Progenitor cell of endocrine pancreas (in vitro differentiated cells): ENCODE data around the gene FANCC. TPM values are rescaled to one million over a fixed set of nuclear protein-coding genes. Genes with fewer than 3 reads are reported as not detected.
A peak's percentile ranks its signal among the peaks of the same experiment; 100 is the strongest.

ENCODE experiments used
- DNase-seq: peaks from one replicate; pipeline ENCODE4 v3.0.0; 2021; ENCODE audit warnings: low spot score; ENCODE audit not compliant: unreplicated experiment
- H3K27ac Mint-ChIP-seq: 2 replicates; pipeline ENCODE4 v1.8.0; 2021; ENCODE audit warnings: mild to moderate bottlenecking, moderate library complexity, mixed read lengths
- H3K27me3 Mint-ChIP-seq: 2 replicates; pipeline ENCODE4 v1.8.0; 2021; ENCODE audit warnings: mixed read lengths
- H3K36me3 Mint-ChIP-seq: 2 replicates; pipeline ENCODE4 v1.8.0; 2022; ENCODE audit warnings: mixed read lengths; ENCODE audit not compliant: insufficient read depth
- H3K4me1 Mint-ChIP-seq: 2 replicates; pipeline ENCODE4 v1.8.0; 2021; ENCODE audit warnings: low read depth, mixed read lengths
- H3K4me3 Mint-ChIP-seq: 2 replicates; pipeline ENCODE4 v1.8.0; 2021; ENCODE audit warnings: low read depth, mild to moderate bottlenecking, moderate library complexity, mixed read lengths
- H3K9me3 Mint-ChIP-seq: 2 replicates; pipeline ENCODE4 v1.8.0; 2021; ENCODE audit warnings: low read depth, mixed read lengths
- total RNA-seq: library from RNA; stranded (reverse); gene quantifications from 2 replicates; pipeline ENCODE4 v1.2.1, GENCODE V29; 2021
- TF ChIP-seq, protein P1 (sequence below): fragments of 200-600 bp; sonication (generic); IDR thresholded peaks from one replicate; pipeline ENCODE4 v1.5.0; 2021; ENCODE audit warnings: antibody characterized with exemption, mild to moderate bottlenecking; ENCODE audit not compliant: unreplicated experiment

FANCC gene
- total RNA-seq, 1 donor from 2014 or later: 28.9 TPM

DNA sequence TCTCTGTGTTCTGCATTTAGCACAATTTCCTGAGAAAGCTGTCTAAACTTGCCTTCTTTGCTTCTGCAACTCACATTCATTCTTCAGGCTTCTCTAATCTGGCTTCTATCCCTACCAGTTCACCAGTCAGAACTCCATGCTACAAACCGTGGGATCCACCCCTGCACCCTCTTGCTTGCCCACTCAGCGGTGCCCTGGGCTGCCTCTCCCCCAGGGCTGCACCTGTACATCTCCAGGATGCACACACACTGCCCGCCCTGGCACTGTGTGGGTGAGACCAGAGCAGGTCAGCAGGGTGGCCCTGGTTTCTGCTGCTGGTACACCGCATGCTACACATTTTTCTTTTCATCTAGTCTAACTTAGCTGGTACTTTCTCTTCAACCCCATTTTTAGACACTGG is 127.1 kb downstream of the FANCC start:
- peaks cover 4% of the 10 kb centered on the region for H3K36me3 Mint-ChIP-seq
- peaks cover 9% of the 10 kb centered on the region for H3K4me1 Mint-ChIP-seq
- no peaks in the 10 kb centered on the region for H3K27me3 Mint-ChIP-seq
- peak overlapping the region; percentile 3 for H3K27ac Mint-ChIP-seq
- TF ChIP-seq, protein P1, sequence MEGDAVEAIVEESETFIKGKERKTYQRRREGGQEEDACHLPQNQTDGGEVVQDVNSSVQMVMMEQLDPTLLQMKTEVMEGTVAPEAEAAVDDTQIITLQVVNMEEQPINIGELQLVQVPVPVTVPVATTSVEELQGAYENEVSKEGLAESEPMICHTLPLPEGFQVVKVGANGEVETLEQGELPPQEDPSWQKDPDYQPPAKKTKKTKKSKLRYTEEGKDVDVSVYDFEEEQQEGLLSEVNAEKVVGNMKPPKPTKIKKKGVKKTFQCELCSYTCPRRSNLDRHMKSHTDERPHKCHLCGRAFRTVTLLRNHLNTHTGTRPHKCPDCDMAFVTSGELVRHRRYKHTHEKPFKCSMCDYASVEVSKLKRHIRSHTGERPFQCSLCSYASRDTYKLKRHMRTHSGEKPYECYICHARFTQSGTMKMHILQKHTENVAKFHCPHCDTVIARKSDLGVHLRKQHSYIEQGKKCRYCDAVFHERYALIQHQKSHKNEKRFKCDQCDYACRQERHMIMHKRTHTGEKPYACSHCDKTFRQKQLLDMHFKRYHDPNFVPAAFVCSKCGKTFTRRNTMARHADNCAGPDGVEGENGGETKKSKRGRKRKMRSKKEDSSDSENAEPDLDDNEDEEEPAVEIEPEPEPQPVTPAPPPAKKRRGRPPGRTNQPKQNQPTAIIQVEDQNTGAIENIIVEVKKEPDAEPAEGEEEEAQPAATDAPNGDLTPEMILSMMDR: no peak
- DNase-seq: no peak
- no peaks in the 10 kb centered on the region for H3K9me3 Mint-ChIP-seq
- H3K4me3 Mint-ChIP-seq: no peak overlapping the region

- Mint-ChIP-seq H3K4me3 (no peak overlapping the region), H3K27me3 (no peaks in the 10 kb centered on the region), H3K9me3 (no peaks in the 10 kb centered on the region), H3K4me1 (peaks cover 9% of the 10 kb centered on the region), H3K36me3 (peaks cover 3% of the 10 kb centered on the region), H3K27ac (no peak overlapping the region)
- TF ChIP-seq, protein P1: no peak
- no peak for DNase-seq
Observed at GRCh38 chr9:95189251-95190098, 128.0 kb downstream of the FANCC start.

GRCh38 chr9:95188459-95188858 is 129.1 kb downstream of the FANCC start:
- Mint-ChIP-seq H3K4me3 (no peak overlapping the region), H3K27me3 (no peaks in the 10 kb centered on the region), H3K4me1 (peaks cover 9% of the 10 kb centered on the region), H3K9me3 (no peaks in the 10 kb centered on the region), H3K27ac (no peak overlapping the region), H3K36me3 (peaks cover 3% of the 10 kb centered on the region)
- DNase-seq: no peak
- TF ChIP-seq, protein P1: no peak

DNA sequence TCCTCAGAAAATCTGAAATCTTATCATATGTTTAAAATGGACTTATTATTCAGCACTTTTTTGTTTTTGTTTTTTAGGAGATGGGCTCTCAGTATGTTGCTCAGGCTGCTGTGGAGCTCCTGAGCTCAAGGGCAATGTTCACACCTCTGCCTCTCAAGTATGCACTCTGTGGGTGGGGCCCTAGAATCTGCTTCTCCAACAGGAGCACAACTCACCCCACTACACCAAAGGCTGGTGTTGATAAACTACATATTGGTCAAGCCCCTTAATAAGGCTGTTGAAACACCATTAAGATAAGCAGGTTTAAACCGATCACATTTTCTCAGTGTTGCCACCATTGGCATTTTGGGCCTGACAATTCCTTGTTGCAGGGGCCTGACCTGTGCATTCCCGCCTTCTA is 131.6 kb downstream of the FANCC start:
- Mint-ChIP-seq H3K27ac (no peak overlapping the region), H3K4me3 (no peak overlapping the region), H3K4me1 (peaks cover 11% of the 10 kb centered on the region), H3K36me3 (peaks cover 6% of the 10 kb centered on the region), H3K9me3 (no peaks in the 10 kb centered on the region), H3K27me3 (no peaks in the 10 kb centered on the region)
- TF ChIP-seq, protein P1: no peak
- DNase-seq: no peak

GRCh38 chr9:95182854-95183563 is 134.5 kb downstream of the FANCC start:
- Mint-ChIP-seq H3K4me3 (no peak overlapping the region), H3K27ac (no peak overlapping the region), H3K4me1 (peaks cover 4% of the 10 kb centered on the region), H3K9me3 (no peaks in the 10 kb centered on the region), H3K27me3 (no peaks in the 10 kb centered on the region), H3K36me3 (peaks cover 6% of the 10 kb centered on the region)
- TF ChIP-seq, protein P1: peak; percentile 52
- no peak for DNase-seq
